HG03457 (cell line): ENCODE measurements around the gene TIAM1.

Experiments
- ATAC-seq: cut with Tn5 transposase; IDR thresholded peaks from one replicate; pipeline ENCODE4 v1.9.1; 2021; ENCODE audit warnings: moderate number of reproducible peaks; ENCODE audit not compliant: unreplicated experiment

The TIAM1 gene

GRCh38 chr21:31218830-31219608 is 125.0 kb downstream of the TIAM1 start:
- ATAC-seq: no peak

DNA sequence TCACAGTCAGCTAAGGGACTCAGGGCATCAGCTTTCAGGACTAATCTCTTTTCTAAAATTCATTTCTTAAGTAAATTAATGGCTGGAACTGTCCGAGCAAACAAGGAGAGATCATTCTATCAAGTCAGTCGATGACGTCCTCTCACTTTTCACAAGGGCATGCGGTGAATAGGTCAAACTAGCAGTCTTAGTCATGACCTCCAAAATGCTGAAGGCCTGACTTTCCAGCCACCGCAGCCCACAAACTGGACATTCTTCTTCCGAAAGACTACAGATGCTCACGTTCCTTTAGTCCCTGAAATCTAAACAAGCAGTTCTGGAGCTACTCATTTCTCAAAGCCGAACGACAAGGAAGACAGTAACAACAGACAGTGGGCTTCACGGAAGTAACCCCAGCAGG is 127.9 kb downstream of the TIAM1 start:
- ATAC-seq: no peak

- ATAC-seq: no peak
Measured at GRCh38 chr21:31213787-31214186, 130.3 kb downstream of the TIAM1 start.

DNA sequence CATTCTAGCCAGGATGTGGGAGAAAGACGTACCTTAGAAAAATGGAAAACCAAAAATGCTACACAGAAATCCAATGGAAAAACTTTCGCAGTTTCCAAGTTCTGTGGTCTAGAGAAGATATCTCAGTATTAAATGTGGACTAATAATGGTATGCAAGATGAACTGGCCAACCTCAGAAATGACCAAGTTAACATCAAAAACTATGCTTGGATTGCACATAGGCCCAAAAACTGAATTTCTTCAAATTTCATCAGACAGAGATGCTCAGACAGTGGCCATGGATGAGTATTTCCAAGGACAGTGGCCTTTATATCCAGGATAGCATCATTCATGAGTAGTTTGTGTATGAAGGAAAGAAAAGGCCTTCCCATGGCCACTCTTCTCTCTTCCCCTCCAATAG is 132.2 kb downstream of the TIAM1 start:
- ATAC-seq: no peak

- no peak for ATAC-seq
Measured at GRCh38 chr21:31205412-31205811, 138.6 kb downstream of the TIAM1 start.

GRCh38 chr21:31204801-31205200 is 139.3 kb downstream of the TIAM1 start:
- no peak for ATAC-seq

DNA sequence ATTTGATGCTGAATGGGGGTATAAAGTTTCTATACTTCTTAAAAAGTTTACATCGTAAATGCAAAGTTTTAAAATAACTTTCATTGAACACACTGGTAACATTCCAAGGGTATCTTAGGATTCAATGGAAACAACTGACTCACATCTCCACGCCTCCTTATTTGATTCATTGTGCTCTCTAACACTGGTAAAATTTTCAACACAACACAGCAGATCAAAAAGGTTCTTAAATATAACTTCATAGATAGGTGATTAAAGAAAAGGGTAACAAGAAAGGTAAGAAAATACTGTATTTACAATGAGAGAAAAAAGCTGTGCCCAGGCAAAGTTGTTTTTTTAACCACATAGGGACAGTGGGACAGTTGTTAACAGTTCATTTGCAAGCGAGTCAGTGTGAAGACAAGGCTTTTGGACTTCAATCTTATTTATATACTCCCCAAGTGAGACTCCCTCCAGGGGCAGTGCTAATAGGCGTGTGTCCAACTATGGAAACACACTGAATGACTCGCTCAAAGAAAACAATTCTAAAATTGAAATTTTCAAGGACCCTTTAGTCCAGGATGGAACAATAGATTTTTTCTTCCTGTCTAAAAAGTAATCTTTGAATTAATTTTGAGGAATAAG is 140.5 kb downstream of the TIAM1 start:
- no peak for ATAC-seq

DNA sequence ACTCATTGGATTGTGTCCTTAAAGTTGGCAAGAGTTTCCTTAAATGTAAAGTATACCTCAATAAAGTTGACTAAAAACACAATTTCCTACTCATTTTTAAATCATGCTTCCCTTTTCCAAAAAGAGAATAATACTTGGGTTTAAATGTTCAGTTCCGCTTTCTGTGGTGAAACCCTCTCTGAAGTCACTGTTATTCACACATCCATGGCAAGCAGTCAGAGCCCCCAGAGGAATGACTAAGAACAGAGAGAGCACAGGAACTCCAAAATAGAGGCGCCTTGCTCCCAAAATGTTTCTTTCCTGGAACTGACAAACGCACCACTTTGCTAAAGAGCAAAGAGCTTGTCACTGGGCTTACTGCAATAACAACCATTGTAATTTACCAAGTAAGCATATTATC is 142.5 kb downstream of the TIAM1 start:
- ATAC-seq: no peak

DNA sequence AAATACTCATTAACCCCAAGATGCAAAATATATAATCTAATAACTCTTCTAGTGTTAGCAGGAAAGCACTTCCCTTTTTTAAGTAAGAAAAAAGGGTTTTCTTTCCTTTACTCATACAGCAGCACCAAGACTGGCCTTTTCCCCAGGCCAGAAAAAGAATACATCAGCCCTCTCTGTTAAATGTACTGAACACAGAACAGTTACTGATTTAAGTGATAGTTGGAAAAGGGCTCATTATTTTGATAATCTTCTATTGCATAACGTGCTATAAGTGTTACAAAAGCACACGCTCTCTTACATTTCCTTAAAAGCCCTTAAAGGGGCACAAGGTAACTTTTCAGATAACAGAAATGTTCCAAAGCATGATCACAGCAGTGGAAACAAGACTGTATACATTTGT is 142.9 kb downstream of the TIAM1 start:
- ATAC-seq: no peak

GRCh38 chr21:31198575-31198974 is 145.5 kb downstream of the TIAM1 start:
- ATAC-seq: no peak

DNA sequence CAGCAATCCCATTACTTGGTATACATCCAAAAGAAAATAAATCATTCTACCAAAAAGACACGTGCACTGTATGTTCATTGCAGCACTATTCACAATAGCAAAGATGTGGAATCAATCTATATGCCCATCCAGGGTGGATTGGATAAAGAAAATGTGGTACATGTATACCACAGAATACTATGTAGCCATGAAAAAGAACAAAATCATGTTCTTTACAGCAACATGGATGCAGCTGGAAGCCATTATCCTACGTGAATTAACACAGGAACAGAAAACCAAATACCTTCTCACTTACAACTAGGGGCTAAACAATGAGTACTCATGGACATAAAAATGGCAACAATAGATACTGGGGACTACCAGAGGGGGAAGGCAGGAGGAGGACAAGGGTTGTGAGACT is 147.3 kb downstream of the TIAM1 start:
- ATAC-seq: no peak

GRCh38 chr21:31195334-31196015 is 148.6 kb downstream of the TIAM1 start:
- peak; percentile 66 for ATAC-seq

GRCh38 chr21:31194510-31195293 is 149.4 kb downstream of the TIAM1 start:
- ATAC-seq: no peak

DNA sequence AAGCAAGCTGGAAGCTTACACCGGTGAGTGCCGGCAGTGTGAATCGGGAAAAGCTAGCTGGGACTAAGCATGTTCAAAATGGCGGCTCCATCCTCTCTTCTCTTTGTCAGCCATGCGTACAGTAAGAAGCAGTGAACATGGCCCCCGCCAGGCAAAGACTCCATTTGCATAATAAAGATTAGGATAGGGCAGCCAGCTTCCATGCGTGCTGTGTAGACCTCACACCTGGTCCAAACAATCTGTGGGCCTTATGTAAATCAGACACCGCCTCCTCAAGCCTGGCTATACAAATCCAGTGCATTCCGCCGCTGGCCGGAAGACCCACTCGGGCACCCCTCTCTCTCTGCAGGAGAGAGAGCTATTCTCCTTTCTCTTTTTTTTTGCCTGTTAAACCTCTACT is 150.3 kb downstream of the TIAM1 start:
- no peak for ATAC-seq

- ATAC-seq: no peak
Measured at GRCh38 chr21:31191553-31191952, 152.5 kb downstream of the TIAM1 start.

GRCh38 chr21:31190516-31190915 is 153.5 kb downstream of the TIAM1 start:
- no peak for ATAC-seq

DNA sequence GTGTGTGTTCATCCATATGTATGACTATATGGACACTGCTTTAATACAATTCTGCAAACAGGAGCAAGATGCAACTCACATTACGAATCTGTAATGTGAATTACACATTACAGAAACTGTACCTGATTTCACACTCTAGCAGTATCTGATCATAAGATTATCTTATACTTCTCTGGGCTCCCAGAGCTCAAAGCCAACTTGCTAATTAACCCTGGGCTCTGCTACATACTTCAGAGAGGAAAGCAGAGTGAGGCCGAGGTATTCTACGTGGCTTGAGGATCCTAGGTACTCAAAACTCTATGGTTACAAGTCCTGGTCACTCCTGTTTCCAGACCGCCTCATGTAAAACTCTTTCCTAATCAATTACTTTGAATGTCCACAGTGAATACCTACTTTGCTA is 156.6 kb downstream of the TIAM1 start:
- ATAC-seq: no peak

- no peak for ATAC-seq
Measured at GRCh38 chr21:31186916-31187315, 157.1 kb downstream of the TIAM1 start.

GRCh38 chr21:31185663-31186062 is 158.4 kb downstream of the TIAM1 start:
- ATAC-seq: no peak

- ATAC-seq: no peak
Measured at GRCh38 chr21:31184876-31185275, 159.2 kb downstream of the TIAM1 start.

GRCh38 chr21:31184459-31184858 is 159.6 kb downstream of the TIAM1 start:
- ATAC-seq: no peak
